GM21423 (cell line): ENCODE measurements around the gene PIP4K2A.
"Not testable (repeated sequence)": the region's sequence is repeated elsewhere in the genome, so short reads cannot be mapped to it uniquely, and the experiment has no call there.

Source experiments
- ATAC-seq: cut with Tn5 transposase; IDR thresholded peaks from one replicate; pipeline ENCODE4 v1.9.1; 2021; ENCODE audit warnings: mild to moderate bottlenecking, moderate library complexity; ENCODE audit not compliant: unreplicated experiment

Gene PIP4K2A

DNA sequence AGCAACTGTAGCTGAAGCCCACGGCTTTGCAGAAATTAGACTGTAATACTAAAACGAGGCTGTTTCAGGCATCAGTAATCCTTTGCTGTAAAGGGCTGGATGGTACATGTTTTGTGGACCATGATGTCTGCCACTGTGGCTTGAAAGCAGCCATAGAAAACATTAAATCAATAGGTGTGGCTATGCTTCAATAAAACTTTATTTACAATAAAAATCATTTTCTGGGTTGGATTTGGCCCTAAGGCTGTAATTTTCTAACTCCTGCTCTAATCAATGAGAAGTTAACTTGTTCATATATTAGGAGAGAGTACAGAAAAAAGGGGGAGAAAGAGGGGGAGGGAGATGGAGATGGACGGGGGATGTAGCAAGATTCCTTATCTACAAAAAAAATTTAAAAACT is 183.4 kb downstream of the PIP4K2A start:
- ATAC-seq: no peak

DNA sequence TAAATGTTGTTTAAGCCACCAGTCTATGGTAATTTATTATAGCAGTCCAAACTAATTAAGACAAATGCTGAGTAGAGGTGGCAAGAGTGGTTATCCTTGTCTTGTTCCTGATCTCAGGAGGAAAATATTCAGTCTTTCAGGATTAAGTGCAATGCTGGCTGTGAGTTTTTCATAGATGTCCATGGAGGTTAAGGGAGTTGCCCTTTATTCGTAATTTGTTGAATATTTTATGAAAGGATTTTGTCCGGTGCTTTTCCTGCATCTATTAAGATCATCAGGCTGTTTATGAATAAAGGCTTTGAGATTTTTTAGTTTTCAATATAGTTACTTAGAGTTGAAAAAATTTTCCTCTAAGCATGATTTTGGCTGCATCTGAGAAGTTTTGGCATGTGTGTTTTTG is 186.9 kb downstream of the PIP4K2A start:
- ATAC-seq: no peak

DNA sequence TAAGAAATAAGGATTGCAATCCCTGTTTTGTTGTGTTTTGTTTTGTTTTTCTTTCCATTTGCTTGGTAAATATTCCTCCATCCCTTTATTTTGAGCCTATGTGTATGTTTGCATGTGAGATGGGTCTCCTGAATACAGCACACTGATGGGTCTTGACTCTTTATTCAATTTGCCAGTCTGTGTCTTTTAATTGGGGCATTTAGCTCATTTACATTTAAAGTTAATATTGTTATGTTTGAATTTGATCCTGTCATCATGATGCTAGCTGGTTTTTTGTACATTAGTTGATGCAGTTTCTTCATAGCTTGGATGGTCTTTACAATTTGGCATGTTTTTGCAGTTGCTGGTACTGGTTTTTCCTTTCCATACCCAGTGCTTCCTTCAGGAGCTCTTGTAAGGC is 190.0 kb downstream of the PIP4K2A start:
- ATAC-seq: not testable (repeated sequence)

DNA sequence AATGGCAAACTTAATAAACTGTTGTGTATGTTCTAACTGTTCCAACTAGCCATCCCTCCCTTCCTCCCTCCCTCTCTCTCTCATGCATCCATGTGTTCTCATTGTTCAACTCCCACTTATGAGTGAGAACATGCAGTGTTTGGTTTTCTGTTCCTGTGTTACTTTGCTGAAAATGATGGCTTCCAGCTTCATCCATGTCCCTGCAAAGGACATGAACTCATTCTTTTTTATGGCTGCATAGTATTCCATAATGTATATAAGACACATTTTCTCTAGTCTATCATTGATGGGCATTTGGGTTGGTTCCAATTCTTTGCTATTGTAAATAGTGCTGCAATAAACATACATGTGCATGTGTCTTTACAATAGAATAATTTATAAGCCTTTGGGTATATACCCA is 193.7 kb downstream of the PIP4K2A start:
- not testable (repeated sequence) for ATAC-seq

DNA sequence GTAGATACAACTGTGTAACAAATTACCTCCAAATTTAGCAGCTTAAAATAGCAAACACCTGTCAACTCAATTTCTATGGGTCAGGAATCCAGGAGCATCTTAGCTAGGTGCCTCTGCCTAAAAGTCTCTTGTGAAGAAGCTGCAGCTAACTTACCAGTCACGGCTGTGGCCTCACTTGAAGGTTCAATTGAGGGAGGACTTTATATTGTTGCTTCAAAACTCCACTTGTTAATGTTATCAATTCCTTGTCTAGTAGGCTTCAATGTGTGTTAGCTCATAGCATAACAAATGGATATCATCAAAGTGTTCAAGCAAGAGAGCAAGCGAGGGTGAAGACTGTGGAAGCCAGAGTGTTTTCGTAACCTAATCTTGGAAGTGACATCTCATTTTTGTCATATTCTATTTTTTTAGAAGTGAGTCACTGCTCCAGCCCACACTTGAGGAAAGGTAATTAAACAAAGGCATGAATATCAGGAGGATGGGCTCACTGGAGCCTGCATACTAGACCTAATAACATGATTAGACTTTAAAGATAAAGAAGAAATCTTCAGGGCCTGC is 196.1 kb downstream of the PIP4K2A start:
- ATAC-seq: no peak

DNA sequence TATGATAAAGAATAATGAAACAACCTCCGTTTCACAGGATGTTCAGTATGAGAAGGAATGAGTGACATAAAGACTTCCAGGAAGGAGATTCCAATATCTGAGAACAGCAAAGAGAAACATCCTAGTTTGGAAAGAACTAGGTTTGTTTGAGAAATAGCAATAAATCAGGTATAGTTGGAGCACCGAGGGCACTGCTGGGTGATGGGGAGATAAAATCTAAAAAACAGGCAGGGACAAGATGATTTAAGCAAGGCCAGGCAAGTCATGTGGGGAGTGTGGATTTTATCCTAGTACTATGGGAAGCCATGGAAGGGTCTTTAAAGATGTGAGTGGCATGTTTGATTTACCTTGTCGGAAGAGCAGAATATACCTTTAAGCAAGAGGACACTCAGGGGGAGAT is 199.4 kb downstream of the PIP4K2A start:
- no peak for ATAC-seq

DNA sequence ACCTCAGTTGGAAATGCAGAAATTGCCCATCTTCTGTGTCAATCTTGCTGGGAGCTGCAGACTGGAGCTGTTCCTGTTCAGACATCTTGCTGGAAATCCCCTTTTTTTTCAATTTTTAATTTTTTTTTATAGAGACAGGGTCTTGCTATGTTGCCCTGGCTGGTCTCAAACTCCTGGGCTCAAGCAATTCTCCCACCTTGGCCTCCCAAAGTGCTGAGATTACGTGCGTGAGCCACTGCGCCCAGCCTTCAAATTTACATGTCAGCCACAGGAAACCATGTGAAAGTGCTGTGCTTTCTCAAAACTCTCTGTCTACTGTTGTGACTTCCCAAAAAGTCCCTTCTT is 200.0 kb downstream of the PIP4K2A start:
- ATAC-seq: not testable (repeated sequence)

DNA sequence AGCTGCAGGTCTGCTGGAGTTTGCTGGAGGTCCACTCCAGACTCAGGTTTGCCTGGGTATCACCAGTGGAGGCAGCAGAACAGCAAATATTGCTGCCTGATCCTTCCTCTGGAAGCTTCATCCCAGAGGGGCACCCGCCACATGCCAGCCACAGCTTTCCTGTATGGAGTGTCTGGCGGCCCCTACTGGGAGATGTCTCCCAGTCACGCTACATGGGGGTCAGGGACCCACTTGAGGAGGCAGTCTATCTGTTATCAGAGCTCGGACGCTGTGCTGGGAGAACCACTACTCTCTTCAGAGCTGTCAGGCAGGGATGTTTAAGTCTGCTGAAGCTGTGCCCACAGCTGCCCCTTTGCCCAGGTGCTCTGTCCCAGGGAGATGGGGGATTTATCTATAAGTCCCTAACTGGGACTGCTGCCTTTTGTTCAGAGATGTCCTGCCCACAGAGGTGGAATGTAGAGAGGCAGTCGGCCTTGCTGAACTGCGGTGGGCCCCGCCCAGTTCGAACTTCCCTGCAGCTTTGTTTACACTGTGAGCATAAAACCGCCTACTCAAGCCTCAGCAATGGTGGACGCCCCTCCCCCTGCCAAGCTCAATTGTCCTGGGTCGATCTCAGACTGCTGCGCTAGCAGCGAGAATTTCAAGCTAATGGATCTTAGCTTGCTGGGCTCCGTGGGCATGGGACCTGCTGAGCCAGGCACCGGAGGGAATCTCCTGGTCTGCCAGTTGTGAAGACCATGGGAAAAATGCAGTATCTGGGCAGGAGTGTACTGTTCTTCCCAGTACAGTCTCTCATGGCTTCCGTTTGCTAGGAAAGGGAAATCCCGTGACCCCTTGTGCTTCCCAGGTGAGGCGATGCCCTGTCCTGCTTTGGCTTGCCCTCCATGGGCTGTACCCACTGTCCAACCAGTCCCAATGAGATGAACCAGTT is 200.6 kb downstream of the PIP4K2A start:
- not testable (repeated sequence) for ATAC-seq

DNA sequence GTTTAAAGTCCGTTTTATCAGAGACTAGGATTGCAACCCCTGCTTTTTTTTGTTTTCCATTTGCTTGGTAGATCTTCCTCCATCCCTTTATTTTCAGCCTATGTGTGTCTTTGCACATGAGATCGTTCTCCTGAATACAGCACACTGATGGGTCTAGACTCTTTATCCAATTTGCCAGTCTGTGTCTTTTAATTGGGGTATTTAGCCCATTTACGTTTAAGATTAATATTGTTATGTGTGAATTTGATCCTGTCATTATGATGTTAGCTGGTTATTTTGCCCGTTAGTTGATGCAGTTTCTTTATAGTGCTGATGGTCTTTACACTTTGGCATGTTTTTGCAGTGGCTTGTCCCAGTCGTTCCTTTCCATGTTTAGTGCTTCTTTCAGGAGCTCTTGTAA is 202.4 kb downstream of the PIP4K2A start:
- not testable (repeated sequence) for ATAC-seq

DNA sequence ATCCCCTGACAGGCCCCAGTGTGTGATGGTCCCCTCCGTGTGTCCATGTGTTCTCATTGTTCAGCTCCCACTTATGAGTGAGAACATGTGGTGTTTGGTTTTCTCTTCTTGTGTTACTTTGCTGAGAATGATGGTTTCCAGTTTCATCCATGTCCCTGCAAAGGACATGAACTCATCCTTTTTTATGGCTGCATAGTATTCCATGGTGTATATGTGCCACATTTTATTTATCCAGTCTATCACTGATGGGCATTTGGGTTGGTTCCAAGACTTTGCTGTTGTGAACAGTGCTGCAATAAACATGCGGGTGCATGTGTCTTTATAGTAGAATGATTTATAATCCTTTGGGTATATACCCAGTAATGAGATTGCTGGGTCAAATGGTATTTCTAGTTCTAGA is 206.2 kb downstream of the PIP4K2A start:
- not testable (repeated sequence) for ATAC-seq

DNA sequence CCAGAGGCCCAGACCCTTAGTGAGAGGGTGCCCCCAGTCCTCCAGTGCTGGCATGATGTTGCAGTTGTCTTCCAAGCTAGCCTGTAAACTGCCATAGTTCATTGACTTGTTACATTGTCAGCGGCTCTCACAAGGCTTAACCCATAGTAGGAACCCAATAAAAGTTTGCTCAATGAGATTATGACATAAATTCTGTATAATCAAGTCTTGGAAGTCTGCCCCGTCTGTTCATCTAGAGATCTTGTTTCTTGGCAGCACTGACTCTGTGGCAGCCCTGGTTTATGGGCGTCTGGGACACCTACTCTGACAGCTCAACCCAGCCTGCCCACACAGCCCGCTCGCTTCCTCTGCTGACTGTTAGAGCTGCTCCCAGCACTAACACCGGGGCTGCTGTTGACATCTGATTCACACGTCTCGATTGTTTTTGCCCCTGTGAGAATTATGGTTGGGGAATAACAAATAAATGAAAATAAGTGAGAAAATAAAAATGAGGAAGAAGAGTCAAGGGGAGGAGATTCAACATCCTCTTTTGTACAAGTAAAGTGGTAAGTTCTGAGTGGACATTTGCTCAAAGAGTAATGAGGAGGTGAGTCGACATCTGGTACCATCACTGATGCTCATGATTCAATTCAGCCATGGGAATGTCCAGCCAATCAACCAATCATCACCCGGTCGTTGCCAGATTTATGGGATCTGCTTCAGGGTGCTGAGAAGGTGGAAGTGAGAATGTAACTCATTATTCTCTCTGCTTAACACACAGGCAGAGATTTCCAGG is 208.3 kb downstream of the PIP4K2A start:
- ATAC-seq: no peak

DNA sequence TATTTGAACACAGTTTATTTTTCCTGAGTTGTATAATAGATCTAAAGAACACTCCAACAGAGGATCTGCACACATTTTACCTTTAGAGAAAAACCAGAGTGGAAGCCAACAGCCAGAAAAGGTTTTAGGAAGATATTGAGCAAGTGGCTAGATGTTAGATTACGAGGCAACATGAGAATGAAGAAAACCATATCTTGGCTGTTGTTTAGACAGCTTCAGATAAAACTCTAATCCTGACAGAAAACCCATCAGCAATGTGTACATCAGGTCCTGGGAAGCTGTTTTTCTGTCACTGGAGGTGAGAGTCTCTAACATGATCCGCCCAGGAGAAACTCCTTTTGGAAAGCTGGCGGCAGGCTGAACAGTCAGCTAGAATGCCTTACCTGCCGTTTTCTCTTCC is 209.6 kb downstream of the PIP4K2A start:
- no peak for ATAC-seq

DNA sequence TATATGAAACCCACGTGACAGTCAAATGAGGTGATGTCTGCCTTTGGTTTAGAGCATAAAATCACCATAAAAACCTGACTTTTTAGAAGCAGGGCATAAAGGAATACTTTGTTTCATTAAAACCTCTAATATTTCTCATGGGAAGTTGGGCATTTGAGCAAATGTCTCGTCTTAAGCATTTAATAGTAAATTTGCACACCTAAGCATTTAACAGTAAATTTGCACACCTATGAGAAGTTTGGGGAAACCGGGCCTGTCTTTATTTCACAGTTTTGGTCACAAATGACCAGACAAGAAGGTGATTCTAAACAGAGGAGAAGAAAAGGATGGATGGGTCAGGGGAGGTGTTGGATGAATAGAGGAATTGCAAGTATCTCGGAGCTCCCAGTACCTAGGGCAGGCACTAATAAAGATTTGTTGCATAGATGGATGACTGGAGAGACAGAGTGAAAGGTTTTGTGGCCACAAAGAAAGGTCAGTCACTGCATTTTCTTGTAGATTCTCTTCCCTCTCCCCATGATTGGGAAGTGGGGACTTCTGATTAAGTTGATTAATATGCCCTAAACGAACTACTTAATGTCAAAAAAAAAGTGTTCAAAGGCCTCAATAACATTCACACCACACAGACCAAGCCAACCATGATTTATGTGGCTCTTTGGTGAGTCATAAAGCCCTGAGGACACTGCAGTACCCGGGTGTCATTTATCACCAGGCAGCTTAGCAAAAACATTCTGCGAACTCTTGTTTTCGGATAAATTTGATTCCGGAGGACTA is 210.9 kb downstream of the PIP4K2A start:
- ATAC-seq: no peak

DNA sequence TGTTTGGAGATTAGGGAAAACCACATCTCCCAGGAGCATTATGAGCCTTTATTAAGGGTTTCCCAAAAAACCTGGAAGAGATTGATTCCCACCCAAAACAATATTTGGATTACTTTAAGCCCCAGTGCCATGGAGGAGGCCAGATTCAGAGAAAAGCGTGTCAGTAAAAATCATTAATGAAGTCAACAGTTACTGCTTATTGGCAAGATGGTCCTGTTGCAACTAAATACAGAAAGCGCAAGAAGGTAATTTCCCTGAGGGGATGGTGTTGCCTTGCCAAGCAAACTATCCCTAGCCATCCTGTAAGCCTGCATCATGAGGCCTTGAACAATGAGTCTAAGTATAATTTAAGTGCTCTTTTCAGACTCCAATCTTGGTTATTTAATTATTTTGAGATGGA is 212.5 kb downstream of the PIP4K2A start:
- no peak for ATAC-seq

DNA sequence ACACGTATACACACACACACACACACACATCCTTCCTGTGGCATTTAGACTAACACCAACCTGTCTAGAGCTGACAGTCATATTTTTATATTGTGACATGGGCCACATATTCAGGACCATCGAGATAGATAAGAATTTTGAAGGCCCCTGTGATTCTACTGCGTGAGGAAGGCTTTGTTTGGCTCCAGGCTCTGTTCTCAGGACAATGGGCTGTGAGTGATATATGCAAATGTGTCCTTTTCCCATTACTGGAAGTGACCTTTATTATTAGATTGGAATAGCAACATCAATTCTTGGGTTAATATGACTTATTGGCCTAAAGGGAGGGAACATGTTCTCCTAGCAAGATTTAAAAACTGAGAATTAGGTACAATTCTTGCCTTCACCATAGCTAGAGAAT is 213.0 kb downstream of the PIP4K2A start:
- no peak for ATAC-seq

DNA sequence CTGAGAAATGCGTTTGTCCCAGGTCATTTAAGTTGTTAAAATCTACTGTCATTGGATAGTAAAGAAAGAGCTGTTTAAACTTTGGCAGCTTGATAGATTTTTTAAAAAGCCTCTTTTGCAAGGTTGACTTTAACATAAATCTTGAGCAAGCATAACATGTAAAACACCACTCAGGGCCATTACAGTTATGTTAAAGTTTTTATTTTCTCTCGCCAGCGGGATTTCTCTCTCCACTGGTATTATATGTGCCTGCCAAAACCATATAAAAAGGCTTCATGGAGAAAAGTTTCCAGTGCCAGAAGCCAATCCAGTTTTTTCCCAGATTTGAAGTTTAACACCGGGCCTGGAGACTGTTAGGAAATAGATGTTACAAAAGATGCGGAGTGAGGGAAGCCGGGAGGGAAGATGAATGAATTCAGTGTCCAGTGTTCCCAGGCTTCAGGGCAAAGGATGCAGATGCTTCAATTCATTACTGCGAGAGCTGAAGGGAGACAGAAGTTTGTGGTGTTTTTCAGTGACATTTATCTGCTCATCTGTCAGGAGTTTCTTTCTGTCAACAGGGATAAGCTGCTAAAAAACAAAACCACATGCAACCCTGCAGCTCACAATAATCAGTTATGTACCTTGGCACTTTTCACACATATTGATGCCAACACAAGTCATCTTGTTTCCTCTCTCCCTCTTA is 213.6 kb downstream of the PIP4K2A start:
- ATAC-seq: no peak

DNA sequence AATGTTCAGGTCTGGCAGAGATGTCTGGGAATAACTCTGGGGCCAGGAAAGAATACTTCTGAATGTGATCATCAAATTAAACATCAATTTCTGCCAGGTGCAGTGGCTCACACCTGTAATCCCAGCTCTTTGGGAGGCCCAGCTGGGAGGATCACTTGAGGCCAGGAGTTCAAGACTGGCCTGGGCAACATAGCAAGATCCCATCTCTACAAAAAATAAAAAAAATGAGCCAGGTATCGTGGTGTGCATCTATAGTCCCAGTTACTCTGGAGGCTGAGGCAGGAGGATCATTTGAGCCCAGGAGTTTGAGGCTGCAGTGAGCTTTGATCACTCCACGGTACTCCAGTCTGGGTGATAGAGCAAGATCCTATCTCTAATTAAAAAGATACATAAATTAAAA is 214.4 kb downstream of the PIP4K2A start:
- ATAC-seq: not testable (repeated sequence)

DNA sequence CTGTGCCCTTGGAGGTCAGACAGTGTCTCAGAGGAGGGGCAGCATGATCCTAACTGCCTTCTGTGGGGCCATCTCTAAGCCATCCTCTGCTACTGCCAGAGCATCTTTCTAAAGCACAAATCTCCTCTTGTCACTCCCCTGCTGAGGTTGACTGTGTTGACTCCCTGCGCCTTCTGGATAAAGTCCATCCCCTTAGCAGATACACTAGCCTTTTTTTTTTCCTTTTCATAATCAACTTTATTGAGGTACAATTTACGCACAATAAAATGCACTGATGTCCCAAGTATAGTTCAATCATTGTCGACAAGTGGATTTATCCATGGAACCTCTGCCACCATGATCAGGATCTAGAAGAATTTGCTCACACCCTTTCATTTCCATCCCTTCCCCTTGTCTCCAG is 219.0 kb downstream of the PIP4K2A start:
- ATAC-seq: no peak

DNA sequence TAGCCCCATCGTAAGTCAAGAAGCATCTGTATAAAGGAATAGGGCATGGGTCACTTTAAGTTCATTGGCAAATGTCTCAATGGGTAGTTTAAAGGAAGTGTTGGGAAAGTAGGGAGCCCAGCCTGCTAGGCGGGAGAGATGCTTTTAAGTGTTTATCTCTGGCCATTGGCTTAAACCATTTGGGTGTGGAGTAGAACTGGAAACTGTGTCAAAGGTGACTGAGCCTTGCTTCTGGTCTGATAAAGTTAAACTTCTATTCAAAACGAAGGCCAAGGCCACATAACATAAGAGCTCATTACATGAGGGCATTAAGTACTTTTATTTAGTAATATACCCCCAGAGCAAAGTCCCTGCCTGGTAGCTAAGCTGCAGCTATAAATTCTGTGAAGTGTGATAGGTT is 220.4 kb downstream of the PIP4K2A start:
- ATAC-seq: no peak

DNA sequence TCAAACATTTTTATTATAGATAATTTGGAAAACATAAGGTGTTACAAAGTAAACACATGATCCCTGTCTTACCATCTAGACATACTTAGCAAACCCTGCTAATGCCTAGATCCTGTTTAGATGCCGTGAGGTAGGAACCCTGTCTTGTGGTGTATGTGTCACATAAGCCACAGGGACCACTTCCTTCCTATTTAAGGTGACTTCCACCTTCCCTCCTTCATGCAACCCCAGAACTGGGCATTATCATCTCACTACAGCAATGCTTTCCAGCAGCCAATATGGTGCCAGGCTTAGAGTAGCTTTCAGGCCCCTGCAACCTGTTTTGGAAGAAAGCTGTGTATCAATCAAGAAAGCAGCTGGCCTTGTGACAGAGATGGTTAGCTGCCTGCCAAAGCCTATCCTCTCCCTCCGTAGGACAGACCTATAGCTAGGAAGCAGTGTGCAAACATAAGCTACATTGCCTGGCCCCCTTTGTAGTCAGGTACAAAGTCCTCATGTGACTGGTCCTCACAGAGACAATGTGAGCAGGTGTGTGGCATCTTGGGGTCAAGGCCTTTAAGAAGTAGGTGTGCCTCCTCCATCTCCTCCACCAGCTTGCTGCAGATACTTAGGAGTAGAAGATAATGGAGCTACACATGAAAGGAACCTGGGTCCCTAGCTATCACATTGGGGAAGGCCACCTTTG is 222.3 kb downstream of the PIP4K2A start:
- peak; percentile 67 for ATAC-seq
